IMR-90 (cell line): ENCODE data around the gene GNAT3. TPM values are rescaled to one million over a fixed set of nuclear protein-coding genes. Genes with fewer than 3 reads are reported as not detected.

ENCODE experiments used
- ATAC-seq: fragments of 200-7000 bp; cut with Tn5 transposase; 2 replicates; pipeline ENCODE4 v1.9.1; 2020; ENCODE audit warnings: low read depth, mild to moderate bottlenecking, moderate library complexity
- BruUV-seq: library from RNA; stranded (reverse); fragments of 400-500 nt; replicated peaks from 2 replicates; lab custom pipeline; 2021; lab: Mats Ljungman, UMichigan
- CTCF ChIA-PET: fragments of 300-600 bp; formaldehyde crosslinking; extraction: SDS; loops from one replicate; lab custom pipeline; 2021; ENCODE audit warnings: antibody characterized with exemption; lab: Yijun Ruan, JAX
- POLR2A ChIA-PET: fragments of 300-600 bp; sonication (Branson Sonifier 250); formaldehyde crosslinking; loops from one replicate; lab custom pipeline; 2022; ENCODE audit warnings: antibody characterized with exemption; ENCODE audit not compliant: unreplicated experiment; lab: Charles Lee
- DNase-seq: peaks from one replicate; pipeline ENCODE4 v3.0.0; 2013
- H2AFZ ChIP-seq: replicated peaks from 2 replicates; pipeline ENCODE3; 2013; ENCODE audit warnings: low read length, mild to moderate bottlenecking; ENCODE audit not compliant: poor library complexity
- H2AK5ac ChIP-seq: 2 replicates; pipeline ENCODE4 v1.6.1; 2013; ENCODE audit warnings: low read depth, low read length, inconsistent platforms
- H2AK9ac ChIP-seq: replicated peaks from 2 replicates; pipeline ENCODE3; 2013; ENCODE audit warnings: mild to moderate bottlenecking, low read depth, low read length, moderate library complexity; ENCODE audit not compliant: poor library complexity
- H2BK120ac ChIP-seq: 2 replicates; pipeline ENCODE4 v1.6.1; 2013; ENCODE audit warnings: low read depth, low read length, inconsistent platforms
- H2BK15ac ChIP-seq: 3 replicates; pipeline ENCODE4 v1.6.1; 2013; ENCODE audit warnings: low read depth, low read length, inconsistent platforms
- H2BK20ac ChIP-seq: 2 replicates; pipeline ENCODE4 v1.6.1; 2013; ENCODE audit warnings: low read depth, mild to moderate bottlenecking, inconsistent platforms, low read length, moderate library complexity
- H2BK5ac ChIP-seq: 2 replicates; pipeline ENCODE4 v1.6.1; 2013; ENCODE audit warnings: mild to moderate bottlenecking, low read depth, low read length, inconsistent platforms; ENCODE audit not compliant: poor library complexity, severe bottlenecking
- H3K14ac ChIP-seq: replicated peaks from 2 replicates; pipeline ENCODE4 v1.6.1; 2013; ENCODE audit warnings: low read depth, low read length, inconsistent platforms
- H3K18ac ChIP-seq: 2 replicates; pipeline ENCODE4 v1.6.1; 2013; ENCODE audit warnings: low read depth, low read length, control low read depth
- H3K23ac ChIP-seq: 2 replicates; pipeline ENCODE4 v1.6.1; 2013; ENCODE audit warnings: low read depth, low read length, inconsistent platforms
- H3K27ac ChIP-seq: 2 replicates; pipeline ENCODE4 v1.5.1; 2013; ENCODE audit warnings: mild to moderate bottlenecking, control low read depth, low read length; ENCODE audit not compliant: insufficient read depth
- H3K27me3 ChIP-seq: 2 replicates; pipeline ENCODE4 v1.6.1; 2013; ENCODE audit warnings: low read length; ENCODE audit not compliant: control insufficient read depth, insufficient read depth
- H3K36me3 ChIP-seq: 2 replicates; pipeline ENCODE4 v1.6.1; 2013; ENCODE audit warnings: low read length, mixed read lengths; ENCODE audit not compliant: control insufficient read depth, insufficient read depth
- H3K4ac ChIP-seq: 2 replicates; pipeline ENCODE4 v1.6.1; 2013; ENCODE audit warnings: low read depth, low read length, inconsistent platforms
- H3K4me1 ChIP-seq: 2 replicates; pipeline ENCODE4 v1.6.1; 2013; ENCODE audit warnings: low read length, mixed read lengths; ENCODE audit not compliant: control insufficient read depth, insufficient read depth
- H3K4me2 ChIP-seq: 2 replicates; pipeline ENCODE4 v1.6.1; 2013; ENCODE audit warnings: low read depth, mild to moderate bottlenecking, control low read depth, low read length, moderate library complexity
- H3K4me3 ChIP-seq: 2 replicates; pipeline ENCODE4 v1.5.1; 2013; ENCODE audit warnings: low read depth, mild to moderate bottlenecking, control low read depth, low read length, moderate library complexity; ENCODE audit not compliant: insufficient read depth
- H3K56ac ChIP-seq: 2 replicates; pipeline ENCODE4 v1.6.1; 2013; ENCODE audit warnings: low read length, inconsistent platforms; ENCODE audit not compliant: insufficient read depth; ENCODE audit errors: extremely low read depth
- H3K79me1 ChIP-seq, 2 experiments: 2 replicates each; pipeline ENCODE4 v1.6.1; 2013; ENCODE audit warnings: low read length in 2 of 2, inconsistent platforms in 1 of 2, low read depth in 1 of 2
- H3K9ac ChIP-seq: 2 replicates; pipeline ENCODE4 v1.6.1; 2013; ENCODE audit warnings: low read depth, low read length, control low read depth
- H3K9me1 ChIP-seq: 2 replicates; pipeline ENCODE4 v1.6.1; 2013; ENCODE audit warnings: low read length, inconsistent platforms; ENCODE audit not compliant: insufficient read depth
- H3K9me3 ChIP-seq: 2 replicates; pipeline ENCODE4 v1.6.1; 2013; ENCODE audit warnings: low read length; ENCODE audit not compliant: control insufficient read depth, insufficient read depth
- H4K20me1 ChIP-seq: 2 replicates; pipeline ENCODE4 v1.6.1; 2013; ENCODE audit warnings: low read length, inconsistent platforms; ENCODE audit not compliant: insufficient read depth
- H4K5ac ChIP-seq: 2 replicates; pipeline ENCODE4 v1.6.1; 2013; ENCODE audit warnings: mild to moderate bottlenecking, low read depth, low read length, control low read depth
- H4K8ac ChIP-seq, 2 experiments: 2 replicates each; pipeline ENCODE4 v1.6.1; 2013; ENCODE audit warnings: low read depth in 2 of 2, low read length in 2 of 2, control low read depth in 1 of 2, inconsistent platforms in 1 of 2
- H4K91ac ChIP-seq: 2 replicates; pipeline ENCODE4 v1.6.1; 2013; ENCODE audit warnings: low read depth, low read length, inconsistent platforms; ENCODE audit not compliant: insufficient read depth
- CEBPB ChIP-seq: IDR thresholded peaks from 2 replicates; pipeline ENCODE4 v1.6.1; 2012; ENCODE audit warnings: low read depth, low read length, improper control_type of control experiment
- CTCF ChIP-seq: conservative IDR thresholded peaks from 2 replicates; pipeline ENCODE4 v1.5.1; 2012; ENCODE audit warnings: mild to moderate bottlenecking, low read depth, low read length, improper control_type of control experiment
- RAD21 ChIP-seq: IDR thresholded peaks from 2 replicates; pipeline ENCODE4 v1.6.1; 2012; ENCODE audit warnings: low read length, improper control_type of control experiment
- SMC3 ChIP-seq: fragments of 150-350 bp; IDR thresholded peaks from 2 replicates; pipeline ENCODE4 v1.6.1; 2016; ENCODE audit warnings: low read depth, mild to moderate bottlenecking, antibody characterized with exemption, low read length, moderate library complexity
- USF2 ChIP-seq: fragments of 150-350 bp; IDR thresholded peaks from 2 replicates; pipeline ENCODE4 v1.6.1; 2017; ENCODE audit warnings: mild to moderate bottlenecking, antibody characterized with exemption, low read length, low read depth
- WGBS, 2 experiments: methylation state at CpG; one replicate each; pipeline versions ENCODE4 v1.1.5 to v1.1.7; 2013; ENCODE audit warnings: missing lambda C conversion rate in 2 of 2; ENCODE audit not compliant: insufficient read length in 1 of 2; ENCODE audit errors: extremely low coverage in 2 of 2; 5-methylcytosine and 5-hydroxymethylcytosine counted together
- dilution Hi-C: fragments of 300-500 bp; cut with HindIII; formaldehyde crosslinking; loops from one replicate; pipeline ENCODE4 v1.14.3; 2018; ENCODE audit warnings: low sequenced_read_pairs; ENCODE audit not compliant: unreplicated experiment
- in situ Hi-C: fragments of 300-500 bp; cut with MboI; formaldehyde crosslinking; loops from 3 replicates; pipeline ENCODE4 v1.14.3; 2019; ENCODE audit warnings: low sequenced_read_pairs, inconsistent platforms, mixed read lengths
- intact Hi-C: fragments of 100-400 bp; cut with micrococcal nuclease; formaldehyde crosslinking; loops from 2 replicates; pipeline ENCODE4 v1.10.0; 2022
- polyA plus RNA-seq, 3 experiments: library from polyadenylated mRNA; depleted of rRNA; stranded (reverse); fragments of >200 nt; gene quantifications; 2 replicates each; pipeline ENCODE4 v1.2.3, GENCODE V29; 2012; ENCODE audit warnings: low replicate concordance in 1 of 3
- total RNA-seq: library from RNA; depleted of rRNA; stranded (reverse); fragments of >200 nt; gene quantifications from 2 replicates; pipeline ENCODE4 v1.2.3, GENCODE V29; 2012

Gene GNAT3
- total and polyA plus RNA-seq, 2 of the 4 experiments (the other 2 are of a cell fraction): not detected

GRCh38 chr7:80429181-80429580 lies 82.7 kb downstream of the GNAT3 start (continued):
- no peak for TF ChIP-seq SMC3

GRCh38 chr7:80428161-80429054 lies 83.5 kb downstream of the GNAT3 start:
- peaks cover 3% of the 10 kb centered on the region for H3K4me1 ChIP-seq
- no peak overlapping the region for H2BK20ac ChIP-seq
- H3K27me3 ChIP-seq: no peaks in the 10 kb centered on the region
- H2BK5ac ChIP-seq: peak overlapping the region; percentile 28
- no peak overlapping the region for H3K4me2 ChIP-seq
- no peak overlapping the region for H3K14ac ChIP-seq
- H3K9ac ChIP-seq: no peak overlapping the region
- intact Hi-C loops (loop anchor here (1.0 to 5.0 kb wide), 4 partner anchors 24 to 1044 kb away; no protein-coding TSS in a partner anchor), dilution Hi-C loops (no loop called here), in situ Hi-C loops (loop anchor here (5.0 to 25.0 kb wide), 2 partner anchors 229 to 1034 kb away; no protein-coding TSS in a partner anchor)
- CTCF ChIA-PET: interaction anchor here (0.6 to 2.4 kb wide), 11 partner anchors 17 to 367 kb away, joined by 3 to 15 read pairs (median 5); no protein-coding TSS in a partner anchor
- ATAC-seq (peak; percentile 89), DNase-seq (peak; percentile 79)
- POLR2A ChIA-PET: no interaction called here
- H3K36me3 ChIP-seq: no peaks in the 10 kb centered on the region
- H3K4ac ChIP-seq: no peak overlapping the region; the same call in 1 of the 2 replicates
- no peaks in the 10 kb centered on the region for H3K79me1 ChIP-seq
- no peak overlapping the region for H4K91ac ChIP-seq
- no peak overlapping the region for H3K18ac ChIP-seq
- WGBS, 2 experiments: no CpG with 5 or more reads among the region's 9 CpGs
- H4K20me1 ChIP-seq: no peaks in the 10 kb centered on the region
- TF ChIP-seq SMC3 (peak; percentile 84), CTCF (peak; percentile 84), USF2 (no peak), CEBPB (no peak), RAD21 (peak; percentile 90)
- no TSS peak for BruUV-seq
- H4K8ac ChIP-seq: no peak overlapping the region; a peak in 1 of 4 replicates
- no peak overlapping the region for H2AK9ac ChIP-seq
- no peak overlapping the region for H3K27ac ChIP-seq
- no peaks in the 10 kb centered on the region for H3K9me3 ChIP-seq
- H3K9me1 ChIP-seq: no peaks in the 10 kb centered on the region
- H4K5ac ChIP-seq: no peak overlapping the region
- no peak overlapping the region for H3K4me3 ChIP-seq
- H2AK5ac ChIP-seq: no peak overlapping the region
- H2AFZ ChIP-seq: no peak overlapping the region
- H3K56ac ChIP-seq: no peak overlapping the region
- H3K23ac ChIP-seq: no peak overlapping the region
- H2BK15ac ChIP-seq: no peak overlapping the region
- no peak overlapping the region for H2BK120ac ChIP-seq
